ENCODE results near the gene TTLL6. TPM values are rescaled to one million over a fixed set of nuclear protein-coding genes. Genes with fewer than 3 reads are reported as not detected.
"Not testable (repeated sequence)": the region's sequence is repeated elsewhere in the genome, so short reads cannot be mapped to it uniquely, and the experiment has no call there.

The TTLL6 gene
- total RNA-seq, 1 experiment from 2014 or later = 2.1 TPM

DNA sequence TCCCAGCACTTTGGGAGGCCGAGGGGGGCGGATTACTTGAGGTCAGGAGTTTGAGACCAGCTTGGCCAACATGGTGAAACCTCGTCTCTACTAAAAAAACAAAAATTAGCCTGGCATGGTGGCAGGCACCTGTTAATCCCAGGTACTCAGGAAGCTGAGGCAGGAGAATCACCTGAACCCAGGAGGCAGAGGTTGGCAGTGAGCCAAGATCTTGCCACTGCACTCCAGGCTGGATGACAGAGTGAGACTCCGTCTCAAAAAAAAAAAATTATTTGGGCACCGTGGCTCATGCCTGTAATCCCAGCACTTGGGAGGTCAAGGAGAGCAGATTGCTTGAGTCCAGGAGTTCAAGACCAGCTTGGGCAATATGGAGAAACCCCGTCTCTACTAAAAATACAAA lies 3.9 kb upstream of the TTLL6 start:
- DNase-seq (ENCODE audit: low read depth, low spot score); in situ Hi-C loops (cut with HindIII; ENCODE audit: low pct_unique_long_range_greater_than_20kb, low sequenced_read_pairs): not testable (repeated sequence)

DNA sequence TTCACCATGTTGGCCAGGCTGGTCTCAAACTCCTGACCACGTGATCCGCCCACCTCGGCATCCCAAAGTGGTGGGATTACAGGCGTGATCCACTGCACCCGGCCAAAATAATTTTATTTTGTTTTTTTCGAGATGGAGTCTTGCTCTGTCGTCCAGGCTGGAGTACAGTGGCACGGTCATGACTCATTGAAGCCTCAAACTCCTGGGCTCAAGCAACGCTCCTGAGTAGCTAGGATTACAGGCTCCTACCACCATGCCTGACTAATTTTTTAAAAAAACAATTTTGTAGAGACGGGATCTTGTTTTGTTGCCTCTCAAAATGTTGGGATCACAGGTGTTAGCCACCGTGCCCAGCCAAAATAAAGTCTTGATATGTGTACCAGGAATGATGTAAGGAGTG lies 2.4 kb upstream of the TTLL6 start:
- in situ Hi-C loops (cut with HindIII; ENCODE audit: low pct_unique_long_range_greater_than_20kb, low sequenced_read_pairs) = loop anchor here (10.0 kb wide), 1 partner anchor 65 kb away; no protein-coding TSS in a partner anchor
- no peak for DNase-seq (ENCODE audit: low read depth, low spot score)

DNA sequence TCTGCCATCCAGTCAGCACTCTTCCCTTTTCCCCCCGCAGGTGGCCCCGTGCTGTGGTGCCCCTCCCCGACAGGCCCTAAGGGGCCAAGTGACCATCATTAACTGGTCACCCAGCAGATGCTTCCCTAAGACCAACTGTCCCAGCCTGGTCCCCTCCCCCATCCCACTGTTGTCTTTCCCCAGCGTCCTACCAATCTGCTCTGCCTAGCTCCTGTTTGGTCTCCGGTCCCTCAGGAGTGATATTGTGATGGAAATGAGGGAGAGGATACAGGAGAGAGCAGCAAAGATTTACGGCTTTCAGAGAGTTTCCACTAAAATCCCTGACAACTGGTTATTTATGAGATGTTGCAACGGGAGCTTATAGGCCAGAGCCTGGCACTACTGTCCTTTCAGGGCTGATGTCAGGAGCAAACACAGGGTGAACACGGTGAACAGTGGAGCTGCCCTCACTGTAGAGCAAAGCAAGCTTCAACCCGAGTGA lies 1.4 kb upstream of the TTLL6 start:
- DNase-seq (ENCODE audit: low read depth, low spot score) = no peak
- in situ Hi-C loops (cut with HindIII; ENCODE audit: low pct_unique_long_range_greater_than_20kb, low sequenced_read_pairs) = loop anchor here (10.0 kb wide), 1 partner anchor 66 kb away; no protein-coding TSS in a partner anchor

DNA sequence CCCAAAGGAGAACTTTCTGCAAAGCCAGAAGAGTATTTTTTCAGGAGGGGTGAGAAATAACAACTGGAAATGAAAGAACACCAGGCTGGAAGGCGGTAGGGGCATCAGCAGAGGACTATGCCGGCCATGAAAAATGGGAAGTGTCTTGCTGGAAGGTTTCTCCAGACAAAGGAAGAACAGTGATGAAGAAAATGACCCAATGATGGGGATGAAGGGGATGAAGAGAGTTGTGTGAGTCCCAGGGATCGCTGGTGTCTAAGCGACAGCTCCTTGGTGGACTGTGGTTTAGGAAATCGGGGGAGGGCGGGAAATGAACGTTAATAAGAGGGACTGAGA lies 623 bp downstream of the TTLL6 start:
- DNase-seq (ENCODE audit: low read depth, low spot score) = no peak
- in situ Hi-C loops (cut with HindIII; ENCODE audit: low pct_unique_long_range_greater_than_20kb, low sequenced_read_pairs) = loop anchor here (10.0 kb wide), 1 partner anchor 68 kb away; no protein-coding TSS in a partner anchor

DNA sequence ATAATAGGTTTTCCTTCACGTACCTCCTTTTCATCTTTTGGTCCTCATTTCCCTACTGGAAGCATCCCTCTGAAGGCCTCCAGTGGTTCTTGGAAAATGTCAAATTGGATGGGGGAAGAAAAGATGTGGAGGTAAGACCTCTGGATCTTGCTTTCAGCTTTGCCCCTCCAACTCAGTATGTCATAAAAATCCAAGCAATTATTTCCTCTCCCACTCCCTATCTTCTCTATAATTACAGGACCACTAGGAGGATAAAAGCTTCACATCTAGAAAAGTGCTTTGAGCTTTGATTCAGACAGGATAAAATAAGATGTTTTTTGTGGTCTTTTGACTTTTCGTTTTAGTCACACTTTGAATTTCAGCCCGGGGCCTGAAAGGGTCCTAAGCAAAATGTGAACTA lies 1.7 kb downstream of the TTLL6 start:
- no peak for DNase-seq (ENCODE audit: low read depth, low spot score)
- in situ Hi-C loops (cut with HindIII; ENCODE audit: low pct_unique_long_range_greater_than_20kb, low sequenced_read_pairs) = loop anchor here (10.0 kb wide), 1 partner anchor 69 kb away; no protein-coding TSS in a partner anchor

DNA sequence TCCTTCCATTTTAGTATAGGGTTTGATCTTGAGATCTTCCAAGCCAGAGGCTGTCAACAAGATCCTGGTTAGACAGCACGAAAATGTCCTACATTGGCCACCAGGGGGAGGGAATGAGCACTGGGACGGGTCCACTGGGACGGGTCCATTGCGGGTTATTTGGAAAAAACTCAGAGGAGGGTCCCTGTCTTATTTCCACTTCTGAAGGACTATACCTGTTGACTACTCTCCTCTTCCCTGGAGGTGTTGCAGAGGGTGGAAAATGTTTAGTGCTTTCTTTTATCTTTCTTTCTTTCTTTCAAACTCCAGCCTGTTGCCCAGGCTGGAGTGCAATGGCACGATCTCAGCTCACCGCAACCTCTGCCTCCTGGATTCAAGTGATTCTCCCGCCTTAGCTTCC lies 2.5 kb downstream of the TTLL6 start:
- in situ Hi-C loops (cut with HindIII; ENCODE audit: low pct_unique_long_range_greater_than_20kb, low sequenced_read_pairs) = loop anchor here (10.0 kb wide), 1 partner anchor 70 kb away; no protein-coding TSS in a partner anchor
- DNase-seq (ENCODE audit: low read depth, low spot score) = peak; percentile 78

DNA sequence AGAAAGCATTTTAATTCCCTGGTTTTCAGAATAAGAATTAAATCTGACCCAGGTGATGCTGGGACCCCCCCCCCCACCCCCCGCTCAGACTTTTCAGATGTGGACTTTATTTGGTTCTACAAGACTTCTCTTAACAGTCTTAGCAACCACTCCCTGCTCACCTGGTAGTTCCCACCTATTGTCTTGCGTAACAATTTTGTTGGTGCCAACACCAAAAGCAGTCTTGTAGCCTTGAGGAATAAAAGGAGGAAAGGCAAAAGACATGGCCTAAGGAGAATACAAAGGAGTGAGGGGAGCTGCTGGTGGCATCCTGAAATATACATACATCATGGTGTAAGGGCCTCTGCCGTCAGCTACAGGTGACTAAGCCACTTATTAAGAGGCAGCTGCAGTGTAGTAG lies 5.0 kb downstream of the TTLL6 start:
- DNase-seq (ENCODE audit: low read depth, low spot score) = no peak
- in situ Hi-C loops (cut with HindIII; ENCODE audit: low pct_unique_long_range_greater_than_20kb, low sequenced_read_pairs) = loop anchor here (10.0 kb wide), 1 partner anchor 73 kb away; no protein-coding TSS in a partner anchor

DNA sequence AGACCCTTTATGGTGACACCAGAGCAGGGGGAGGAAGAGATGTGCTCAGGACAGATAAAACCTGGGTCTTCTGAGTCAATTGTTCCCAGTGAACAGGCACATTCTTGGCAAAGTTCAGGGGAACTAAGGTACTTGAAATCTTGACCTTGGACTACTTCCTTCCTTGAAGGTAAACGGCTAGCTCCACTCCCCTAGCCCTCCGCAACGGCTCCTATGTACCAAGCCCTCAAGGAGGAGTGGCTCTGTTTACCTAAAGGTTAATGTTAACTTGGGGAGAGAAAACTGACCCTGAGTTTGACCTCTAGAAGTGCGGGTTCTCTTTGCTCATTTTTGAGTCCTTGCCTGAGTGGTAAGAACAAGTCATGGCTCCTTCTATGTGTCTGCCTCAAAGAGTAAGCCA lies 7.8 kb downstream of the TTLL6 start:
- in situ Hi-C loops (cut with HindIII; ENCODE audit: low pct_unique_long_range_greater_than_20kb, low sequenced_read_pairs) = no loop called here
- no peak for DNase-seq (ENCODE audit: low read depth, low spot score)

DNA sequence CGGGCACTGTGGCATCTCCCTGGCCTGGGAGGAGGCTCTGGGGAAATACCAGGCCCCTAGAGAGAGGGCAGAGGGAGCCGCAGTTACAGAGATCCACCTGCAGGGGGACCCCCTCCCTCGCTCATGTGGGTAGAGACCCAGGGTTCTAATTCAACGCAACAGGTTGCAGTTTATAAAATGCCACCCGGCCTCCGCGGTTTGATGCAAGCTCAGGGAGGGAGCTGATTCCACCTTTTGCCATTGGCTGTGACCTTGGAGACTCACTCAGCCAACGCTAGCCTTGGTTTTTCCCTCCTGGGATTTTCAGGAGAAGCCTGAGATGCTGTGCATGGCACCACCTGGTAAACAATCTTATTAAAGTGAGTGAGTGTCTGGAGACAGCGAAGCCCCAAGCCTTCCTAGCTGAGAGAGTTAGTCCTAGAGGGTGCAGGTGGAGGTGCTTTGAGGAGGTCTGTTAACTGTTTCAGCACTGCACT lies 12.1 kb downstream of the TTLL6 start:
- peak; percentile 77 for DNase-seq (ENCODE audit: low read depth, low spot score)
- in situ Hi-C loops (cut with HindIII; ENCODE audit: low pct_unique_long_range_greater_than_20kb, low sequenced_read_pairs) = no loop called here

DNA sequence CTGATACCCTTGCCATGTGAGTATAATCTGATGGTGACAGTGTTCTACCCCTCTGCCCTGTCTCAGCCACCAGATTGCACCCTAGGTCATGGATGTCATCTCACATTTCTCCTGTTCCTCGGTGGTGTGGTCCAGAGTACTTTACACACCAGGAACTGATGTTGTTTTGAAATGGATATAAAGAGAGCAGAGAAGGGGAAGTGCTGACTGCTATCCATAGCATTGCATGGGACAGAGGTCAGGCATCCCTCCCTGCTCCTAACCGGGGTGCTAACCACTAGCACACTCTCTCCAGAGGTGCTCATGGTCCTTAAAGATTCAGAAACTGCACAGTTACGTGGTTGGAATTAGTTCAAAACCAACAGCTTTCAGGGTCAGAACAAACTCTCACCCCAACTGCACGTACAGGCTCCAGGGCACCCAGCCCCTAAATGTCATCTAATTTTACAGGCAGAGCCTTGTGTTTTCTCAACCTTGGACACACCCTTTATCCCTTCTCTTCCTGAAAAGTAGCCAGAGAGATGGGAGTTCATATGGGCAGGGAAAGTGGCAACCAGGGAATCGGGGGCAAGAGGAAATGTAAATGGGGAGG lies 16.3 kb downstream of the TTLL6 start:
- no peak for DNase-seq (ENCODE audit: low read depth, low spot score)
- in situ Hi-C loops (cut with HindIII; ENCODE audit: low pct_unique_long_range_greater_than_20kb, low sequenced_read_pairs) = no loop called here

DNA sequence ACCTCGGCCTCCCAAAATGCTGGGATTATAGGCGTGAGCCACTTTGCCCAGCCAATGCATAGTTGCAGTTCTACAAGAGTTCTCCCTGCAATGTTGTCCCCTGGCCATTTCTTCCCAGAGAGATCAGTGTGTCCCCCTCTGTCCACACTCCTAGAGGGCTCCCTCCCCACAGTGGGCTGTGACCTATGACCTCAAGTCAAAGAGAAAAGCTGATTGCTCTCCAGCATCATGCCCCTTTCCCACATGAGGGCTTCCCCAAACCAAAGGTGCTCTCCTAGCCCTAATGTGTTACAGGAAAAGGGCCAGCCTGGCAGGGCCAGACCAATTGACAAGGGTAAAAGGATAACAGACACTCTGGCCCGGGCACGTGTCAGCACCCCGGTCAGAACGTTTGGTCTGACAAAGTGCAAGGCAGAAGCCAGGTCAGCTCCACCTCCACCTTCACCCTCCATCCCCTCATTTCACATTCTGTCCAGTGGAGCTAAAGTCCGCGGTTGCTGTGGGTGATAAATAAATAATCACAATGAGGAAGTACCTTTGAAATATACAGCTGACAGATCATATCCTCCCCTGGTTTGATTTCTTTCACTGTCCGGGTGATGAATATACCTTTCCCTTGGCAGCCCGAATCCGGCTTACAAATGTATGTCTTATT lies 17.8 kb downstream of the TTLL6 start:
- in situ Hi-C loops (cut with HindIII; ENCODE audit: low pct_unique_long_range_greater_than_20kb, low sequenced_read_pairs) = no loop called here
- no peak for DNase-seq (ENCODE audit: low read depth, low spot score)

DNA sequence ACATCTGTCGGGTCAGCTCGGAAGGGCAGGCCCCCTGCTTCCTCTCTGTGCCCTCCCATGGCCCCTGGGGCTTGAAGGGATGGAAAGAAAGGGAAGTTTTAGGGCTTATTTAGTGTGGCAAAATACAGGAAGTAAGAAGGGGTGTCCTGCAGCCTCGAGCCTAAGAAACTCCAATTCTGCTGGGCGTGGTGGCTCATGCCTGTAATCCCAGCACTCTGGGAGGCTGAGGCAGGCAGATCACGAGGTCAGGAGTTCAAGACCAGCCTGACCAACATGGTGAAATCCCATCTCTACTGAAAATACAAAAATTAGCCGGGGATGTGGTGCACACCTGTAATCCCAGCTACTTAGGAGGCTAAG lies 20.9 kb downstream of the TTLL6 start:
- in situ Hi-C loops (cut with HindIII; ENCODE audit: low pct_unique_long_range_greater_than_20kb, low sequenced_read_pairs); DNase-seq (ENCODE audit: low read depth, low spot score): not testable (repeated sequence)

DNA sequence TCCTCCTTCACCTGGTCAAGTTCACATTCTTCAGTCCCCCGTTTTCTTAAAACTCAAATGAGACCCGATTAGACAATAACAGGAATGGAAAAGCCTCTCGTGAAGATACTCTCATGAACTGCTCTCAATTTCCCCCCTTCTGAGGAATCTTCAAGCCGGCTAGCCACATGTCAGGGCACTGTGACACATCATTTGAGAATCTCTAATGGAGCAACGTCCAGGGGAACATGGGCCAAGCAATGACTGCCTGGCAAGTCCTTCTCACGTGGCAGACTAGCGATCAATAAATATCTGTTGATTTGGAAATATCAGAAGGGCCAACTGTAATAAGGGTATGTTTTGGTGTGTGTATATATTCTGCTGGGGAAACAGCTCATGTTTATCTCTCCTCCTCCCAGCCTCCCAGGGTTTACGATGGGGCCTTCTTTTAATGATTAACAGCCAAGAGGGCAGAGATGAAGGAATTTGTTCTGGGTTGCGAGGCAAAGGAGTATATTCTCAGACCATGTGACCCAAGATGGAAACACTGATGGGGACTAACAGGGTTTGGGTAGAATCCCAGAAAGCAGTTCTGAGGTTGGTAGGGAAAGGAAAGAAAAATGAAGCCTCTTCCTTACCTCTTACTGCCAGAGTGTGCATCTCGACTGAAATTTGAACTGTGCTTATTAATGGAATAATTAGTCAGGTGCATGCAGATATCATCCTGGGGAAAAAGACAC lies 21.4 kb downstream of the TTLL6 start:
- DNase-seq (ENCODE audit: low read depth, low spot score) = no peak
- in situ Hi-C loops (cut with HindIII; ENCODE audit: low pct_unique_long_range_greater_than_20kb, low sequenced_read_pairs) = no loop called here

DNA sequence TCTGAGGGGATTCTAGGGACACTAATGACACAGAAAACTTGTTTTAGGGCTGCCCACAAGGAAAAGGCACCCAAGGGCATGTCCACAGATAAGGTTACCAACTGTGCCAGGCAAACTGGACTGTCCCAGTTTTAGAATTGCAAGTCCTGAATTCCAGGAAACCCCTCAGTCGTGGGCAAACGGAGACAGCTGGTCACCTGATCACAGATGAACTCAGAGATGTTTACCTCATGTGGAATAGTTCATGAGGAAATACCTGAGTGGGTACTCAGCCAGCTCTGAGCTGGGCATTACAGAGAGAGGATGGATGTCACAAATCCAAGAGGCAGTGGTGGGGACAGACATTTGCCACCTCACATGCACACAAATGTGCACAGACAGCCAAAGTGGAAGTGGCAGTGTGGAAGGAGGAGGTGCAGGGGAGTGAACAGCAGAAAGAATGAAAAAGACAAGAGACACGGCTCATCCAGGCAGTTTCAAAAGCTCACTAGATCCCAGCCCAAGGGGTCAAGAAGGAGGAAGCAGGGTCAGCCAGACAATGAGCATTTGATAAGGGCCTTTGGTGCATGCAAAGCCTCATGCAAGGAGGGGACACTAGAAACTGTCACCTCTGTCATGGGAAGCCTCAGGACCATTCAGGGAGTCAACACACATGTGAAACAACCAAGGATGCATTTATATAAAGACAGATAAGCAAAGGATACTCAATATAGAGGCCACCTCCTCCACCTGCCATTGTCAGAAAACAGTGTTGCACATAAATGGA lies 24.8 kb downstream of the TTLL6 start:
- no peak for DNase-seq (ENCODE audit: low read depth, low spot score)
- in situ Hi-C loops (cut with HindIII; ENCODE audit: low pct_unique_long_range_greater_than_20kb, low sequenced_read_pairs) = no loop called here

DNA sequence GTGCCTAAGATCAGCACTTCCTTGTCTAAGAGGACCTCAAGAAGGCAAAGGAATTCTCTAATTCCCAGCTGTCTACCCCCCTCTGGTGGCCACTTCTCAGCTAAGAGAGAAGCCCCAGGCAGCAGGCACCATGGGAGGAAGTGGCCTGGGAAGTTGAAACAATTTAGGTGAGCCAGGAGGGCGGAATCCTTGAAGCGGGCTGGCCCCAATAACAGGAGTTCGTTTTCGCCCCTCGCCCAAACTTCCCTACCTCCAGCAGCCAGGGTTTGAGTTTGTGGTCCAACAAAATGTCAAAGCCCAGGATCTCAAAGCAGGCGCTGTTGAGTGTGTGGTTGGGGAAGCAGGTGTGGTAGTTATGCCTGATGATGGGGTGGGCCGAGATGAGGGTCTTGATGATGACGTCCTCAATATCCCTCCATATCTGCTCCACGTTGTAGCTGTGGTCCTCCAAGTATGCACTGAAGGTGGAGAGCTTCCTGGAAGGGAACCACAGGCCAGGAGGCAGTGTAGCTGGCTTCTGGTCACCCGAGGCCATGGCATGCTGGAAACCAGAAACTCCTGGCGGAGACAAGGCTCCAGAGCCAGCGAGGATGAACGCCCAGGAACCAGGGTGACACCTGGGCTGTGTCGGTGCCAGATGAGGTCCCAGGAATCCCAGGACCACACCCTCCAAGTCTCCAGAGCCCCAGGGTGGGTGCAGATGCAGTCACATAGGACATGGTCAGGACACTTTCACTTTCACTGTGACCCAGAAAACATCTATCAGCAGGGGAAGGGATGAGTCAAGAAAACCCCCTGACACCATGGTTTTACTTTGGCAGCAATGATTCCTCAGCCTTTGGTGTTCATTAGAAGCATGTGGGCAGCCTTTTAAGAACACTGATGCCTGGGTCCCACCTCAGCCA lies 25.6 kb downstream of the TTLL6 start:
- in situ Hi-C loops (cut with HindIII; ENCODE audit: low pct_unique_long_range_greater_than_20kb, low sequenced_read_pairs) = no loop called here

DNA sequence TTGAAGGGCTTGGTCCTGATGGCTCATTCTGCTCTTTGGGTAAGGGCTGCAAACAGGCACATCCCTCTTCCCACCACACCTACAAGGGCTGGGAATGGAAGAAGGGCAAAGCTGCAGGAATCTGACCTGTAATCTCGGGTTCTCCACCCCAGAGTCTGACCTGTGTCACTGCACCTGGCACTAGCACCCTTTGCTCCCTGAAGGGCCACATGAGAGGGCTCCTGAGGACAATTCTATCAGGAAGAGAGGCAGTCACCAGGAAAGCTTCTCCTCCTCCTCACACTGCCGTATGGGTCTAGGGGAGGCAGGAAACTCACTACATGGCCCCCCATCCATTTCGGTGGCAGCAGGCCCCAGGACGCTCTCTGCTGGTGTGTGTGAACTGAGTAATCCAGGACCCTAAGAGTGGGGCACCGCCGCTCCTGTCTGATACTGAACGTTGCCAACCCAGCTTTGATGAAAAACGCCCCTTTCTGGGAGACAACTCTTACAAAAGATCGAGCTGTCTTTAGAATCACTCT lies 26.4 kb downstream of the TTLL6 start:
- in situ Hi-C loops (cut with HindIII; ENCODE audit: low pct_unique_long_range_greater_than_20kb, low sequenced_read_pairs) = no loop called here
- DNase-seq (ENCODE audit: low read depth, low spot score) = no peak

More for the DNA sequence above, 25.6 kb downstream of the TTLL6 start:
- peak; percentile 93 for DNase-seq (ENCODE audit: low read depth, low spot score)

DNA sequence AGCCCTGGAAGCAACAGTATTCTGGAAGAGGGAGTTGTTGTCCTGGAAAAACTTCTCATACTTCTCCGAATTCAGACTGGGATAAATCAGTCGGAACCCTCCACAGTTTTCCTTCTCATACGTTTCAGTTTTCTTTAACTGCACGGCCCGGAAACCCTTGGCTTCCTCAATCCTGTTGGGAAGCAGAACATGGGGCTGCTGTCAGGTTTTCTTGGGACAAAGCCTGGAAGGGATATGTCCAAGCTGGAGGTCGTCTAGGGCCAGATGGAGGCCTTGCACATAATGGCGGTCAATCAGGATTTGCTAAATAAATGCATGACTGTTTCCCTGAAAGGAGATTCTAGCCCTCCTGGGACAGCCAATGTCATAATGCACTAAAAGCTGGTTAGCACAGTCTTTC lies 29.2 kb downstream of the TTLL6 start:
- in situ Hi-C loops (cut with HindIII; ENCODE audit: low pct_unique_long_range_greater_than_20kb, low sequenced_read_pairs) = no loop called here
- no peak for DNase-seq (ENCODE audit: low read depth, low spot score)
